ENCODE measurements around the gene BRAP.

GRCh38 chr12:111628505-111629260, 57.1 kb downstream of the BRAP start:
- TF ChIP-seq POLR2A (IDR thresholded peaks at IDR 0.05) (no peak), CTCF (IDR thresholded peaks at IDR 0.05) (no peak)
